HG03457 (cell line): ENCODE results near the gene CEP162.
"Not testable (repeated sequence)": the region's sequence is repeated elsewhere in the genome, so short reads cannot be mapped to it uniquely, and the experiment has no call there.

Experiments
- ATAC-seq: cut with Tn5 transposase; IDR thresholded peaks from one replicate; pipeline ENCODE4 v1.9.1; 2021; ENCODE audit warnings: moderate number of reproducible peaks; ENCODE audit not compliant: unreplicated experiment

Gene CEP162

GRCh38 chr6:84151669-84152068 lies 75.8 kb downstream of the CEP162 start:
- no peak for ATAC-seq

DNA sequence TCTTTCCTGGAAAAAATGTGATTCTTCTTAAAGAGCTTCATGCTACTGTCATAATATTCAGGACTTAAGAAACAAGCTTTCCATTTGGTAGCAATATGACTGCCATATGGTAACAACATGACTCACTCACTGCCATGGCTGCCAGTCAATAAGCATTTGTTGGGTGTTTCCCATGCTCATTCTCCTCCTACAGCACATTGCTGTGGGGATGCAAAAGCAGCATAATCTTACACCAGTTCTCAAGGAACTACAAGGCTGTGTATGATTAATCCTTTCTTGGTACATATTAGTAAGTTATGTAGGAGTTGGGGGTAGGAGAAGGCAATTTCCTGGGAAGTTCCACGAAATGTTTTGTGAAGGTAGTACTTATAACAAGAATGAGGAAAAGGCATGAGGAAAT lies 76.7 kb downstream of the CEP162 start:
- no peak for ATAC-seq

GRCh38 chr6:84141521-84141920 lies 85.9 kb downstream of the CEP162 start:
- ATAC-seq = no peak

DNA sequence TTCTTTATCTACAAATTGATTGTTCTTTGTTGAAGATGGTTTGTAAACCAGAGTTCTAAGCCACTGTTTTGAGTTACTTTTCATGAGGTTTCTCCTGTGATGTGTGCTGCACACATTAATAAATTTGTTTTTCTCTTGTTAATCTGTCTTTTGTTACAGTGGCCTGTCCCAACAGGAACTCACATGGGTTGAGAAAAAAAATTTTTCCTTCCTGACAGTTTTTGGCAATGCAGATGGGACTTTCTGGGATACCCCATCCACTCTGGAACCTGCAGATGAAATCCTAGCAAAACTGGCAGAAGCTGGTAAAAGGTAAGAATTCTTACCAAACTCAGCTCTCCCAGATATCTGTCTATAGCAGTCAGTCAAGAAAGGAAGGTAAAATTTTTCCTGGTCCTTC lies 88.1 kb downstream of the CEP162 start:
- ATAC-seq = no peak

- ATAC-seq = no peak
These were observed 89.4 kb downstream of the CEP162 start for GRCh38 chr6:84137989-84138575.

DNA sequence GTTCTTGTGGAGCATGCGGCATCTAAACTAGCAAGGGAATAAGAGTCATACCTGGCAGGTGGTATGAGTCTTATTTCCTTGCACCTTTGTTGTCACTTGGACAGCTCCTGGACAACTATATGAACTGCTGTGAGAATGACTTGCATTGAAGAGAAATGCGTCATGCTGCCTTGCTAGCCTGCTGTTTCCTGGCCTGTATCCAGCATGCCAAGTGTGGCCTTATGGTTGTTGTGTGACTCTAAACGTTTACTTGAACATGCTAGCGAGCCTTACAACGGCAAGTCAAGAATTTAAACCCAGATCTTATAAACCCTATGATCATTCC lies 90.4 kb downstream of the CEP162 start:
- ATAC-seq = no peak

GRCh38 chr6:84136364-84137050 lies 90.9 kb downstream of the CEP162 start:
- ATAC-seq = no peak

DNA sequence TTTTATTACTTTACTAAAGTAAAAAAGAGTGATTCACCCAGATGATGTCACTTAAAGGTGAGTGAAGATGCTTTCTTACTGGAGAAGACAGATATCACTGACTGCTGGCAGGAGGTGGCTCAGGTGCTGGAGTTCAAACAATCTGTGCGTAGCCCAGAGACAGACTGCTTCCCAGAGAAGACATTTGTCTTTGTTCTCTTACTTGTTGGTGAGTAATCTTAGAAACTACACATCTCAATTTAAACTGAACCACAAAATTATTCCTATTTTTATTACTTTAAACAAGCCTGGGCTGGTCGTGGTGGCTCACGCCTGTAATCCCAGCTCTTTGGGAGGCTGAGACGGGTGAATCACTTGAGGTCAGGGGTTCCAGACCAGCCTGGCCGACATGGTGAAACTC lies 92.2 kb downstream of the CEP162 start:
- no peak for ATAC-seq

GRCh38 chr6:84133385-84133784 lies 94.1 kb downstream of the CEP162 start:
- not testable (repeated sequence) for ATAC-seq

DNA sequence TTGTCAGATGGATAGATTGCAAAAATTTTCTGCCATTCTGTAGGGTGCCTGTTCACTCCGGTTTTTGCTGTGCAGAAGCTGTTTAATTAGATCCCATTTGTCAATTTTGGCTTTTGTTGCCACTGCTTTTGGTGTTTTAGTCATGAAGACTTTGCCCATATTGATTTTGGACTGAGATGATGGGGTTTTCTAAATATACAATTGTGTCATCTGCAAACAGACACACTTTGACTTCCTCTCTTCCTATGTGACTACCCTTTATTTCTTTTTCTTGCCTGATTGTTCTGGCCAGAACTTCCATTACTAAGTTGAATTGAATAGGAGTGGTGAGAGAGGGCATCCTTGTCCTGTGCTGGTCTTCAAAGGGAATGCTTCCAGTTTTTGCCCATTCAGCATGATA lies 97.9 kb downstream of the CEP162 start:
- not testable (repeated sequence) for ATAC-seq

DNA sequence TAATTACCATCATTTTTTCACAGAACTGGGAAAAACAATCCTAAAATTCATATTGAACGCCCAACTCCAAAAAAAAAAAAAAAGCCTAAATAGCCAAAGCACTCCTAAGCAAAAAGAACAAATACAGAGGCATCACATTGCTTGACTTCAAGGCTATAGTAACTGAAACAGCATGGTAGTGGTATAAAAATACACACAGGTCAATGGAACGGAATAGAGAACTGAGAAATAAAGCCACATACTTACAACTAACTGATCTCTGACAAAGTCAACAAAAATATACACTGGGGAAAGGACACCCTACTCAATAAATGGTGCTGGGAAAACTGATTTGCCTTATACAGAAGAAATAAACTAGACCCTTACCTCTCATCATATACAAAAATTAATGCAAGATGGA lies 104.3 kb downstream of the CEP162 start:
- ATAC-seq = no peak

DNA sequence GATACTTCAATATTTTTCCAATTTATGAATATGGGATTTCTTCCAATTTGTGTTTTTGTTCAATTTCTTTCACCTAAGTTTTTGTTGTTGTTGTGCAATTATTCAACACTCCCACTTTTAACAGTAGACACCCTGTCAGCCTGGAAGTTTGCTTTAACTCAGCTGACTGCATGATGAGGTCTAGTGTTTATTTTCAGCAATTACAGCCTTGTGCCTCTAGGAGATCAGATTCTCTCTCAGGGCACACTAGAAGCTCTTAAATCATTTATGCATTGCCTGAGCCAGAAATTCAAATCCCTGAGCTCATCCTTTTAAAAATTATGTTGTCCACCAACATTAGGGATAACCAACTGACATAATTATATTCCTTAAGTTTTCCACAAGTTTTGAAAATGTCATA lies 108.2 kb downstream of the CEP162 start:
- no peak for ATAC-seq

GRCh38 chr6:84118191-84118590 lies 109.3 kb downstream of the CEP162 start:
- ATAC-seq = no peak

GRCh38 chr6:84114933-84115594 lies 112.4 kb downstream of the CEP162 start:
- not testable (repeated sequence) for ATAC-seq

GRCh38 chr6:84111351-84111750 lies 116.1 kb downstream of the CEP162 start:
- ATAC-seq = not testable (repeated sequence)

DNA sequence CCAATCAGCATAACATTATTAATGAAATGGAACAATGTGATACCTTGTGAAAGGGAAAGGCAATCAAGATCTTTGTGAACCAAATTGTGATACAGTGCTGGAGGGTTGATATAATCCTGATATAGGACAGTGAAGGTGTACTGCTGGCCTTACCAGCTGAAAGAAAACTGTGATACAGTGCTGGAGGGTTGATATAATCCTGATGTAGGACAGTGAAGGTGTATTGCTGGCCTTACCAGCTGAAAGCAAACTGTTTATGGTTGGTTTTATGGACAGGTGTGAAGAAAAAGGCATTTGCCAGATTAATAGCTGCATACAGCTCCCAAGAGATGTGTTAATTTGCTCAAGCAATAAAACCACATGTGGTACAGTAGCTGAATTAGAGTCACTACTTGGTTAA lies 119.9 kb downstream of the CEP162 start:
- ATAC-seq = no peak

GRCh38 chr6:84105215-84105924 lies 122.1 kb downstream of the CEP162 start:
- ATAC-seq = not testable (repeated sequence)

- no peak for ATAC-seq
These were observed 124.4 kb downstream of the CEP162 start for GRCh38 chr6:84103029-84103428.

DNA sequence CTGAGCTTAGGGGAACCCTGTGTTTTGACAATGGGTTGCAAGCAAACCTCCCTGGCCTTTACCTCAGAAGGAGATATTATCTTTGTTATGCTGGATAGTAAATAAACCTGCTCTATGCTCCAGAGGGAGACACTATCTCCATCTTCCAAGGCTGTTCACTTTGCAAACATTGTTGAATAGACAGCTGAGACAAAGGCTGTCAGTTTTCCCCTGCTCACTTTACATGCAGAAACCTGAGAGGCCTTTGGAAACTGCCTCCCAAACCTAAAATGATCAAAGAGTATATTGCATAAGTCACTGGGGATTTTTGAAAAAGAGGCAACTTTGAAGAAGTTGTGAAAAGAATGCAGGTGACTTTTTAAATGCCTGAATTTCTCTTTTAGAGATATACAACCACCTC lies 132.3 kb downstream of the CEP162 start:
- no peak for ATAC-seq

DNA sequence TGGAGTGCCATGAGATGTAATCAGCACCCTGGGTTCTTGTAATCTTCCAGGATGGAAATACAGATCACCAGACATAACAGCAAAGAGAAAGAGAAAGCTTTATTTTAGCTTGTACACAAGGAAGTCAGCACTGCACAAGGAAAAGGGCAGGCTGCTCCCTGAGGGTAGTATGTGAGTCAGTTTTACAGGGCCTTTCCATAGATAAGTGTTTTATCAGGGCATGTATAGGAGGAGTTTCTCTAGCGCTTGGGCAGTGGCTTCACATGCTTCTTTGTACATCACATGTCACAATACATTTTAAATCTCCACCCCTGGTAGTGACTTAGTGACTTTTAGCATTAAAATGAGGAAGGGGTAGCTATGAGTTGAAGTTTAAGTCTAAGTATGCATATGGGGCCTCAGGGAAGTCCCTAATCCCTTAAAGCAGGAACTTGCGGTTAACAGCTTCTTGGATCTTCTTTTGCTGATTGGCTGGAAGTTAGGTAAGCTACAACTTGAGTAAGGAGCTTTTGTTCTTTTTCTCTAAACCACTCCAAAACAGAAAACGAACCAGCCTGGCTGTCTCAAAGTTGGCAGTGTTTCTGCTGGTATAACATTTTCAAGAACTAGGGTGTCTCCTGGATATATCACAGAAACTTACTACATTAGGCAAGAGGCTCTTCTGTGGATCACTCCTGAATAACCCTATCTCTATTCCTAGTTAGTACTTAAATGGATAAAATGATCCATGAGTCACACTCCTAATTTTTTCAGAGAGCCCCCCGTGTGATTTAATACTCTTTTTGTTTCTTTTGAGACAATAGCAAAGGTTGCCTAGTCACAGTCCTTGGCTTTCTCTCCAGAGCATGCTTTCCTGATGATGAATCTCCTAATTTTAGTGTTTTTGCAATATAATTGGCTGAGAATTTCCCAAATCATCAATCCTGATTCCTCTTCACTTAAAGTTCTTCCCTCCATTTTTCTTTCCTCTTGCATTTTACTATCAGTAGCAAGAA lies 133.7 kb downstream of the CEP162 start:
- no peak for ATAC-seq

DNA sequence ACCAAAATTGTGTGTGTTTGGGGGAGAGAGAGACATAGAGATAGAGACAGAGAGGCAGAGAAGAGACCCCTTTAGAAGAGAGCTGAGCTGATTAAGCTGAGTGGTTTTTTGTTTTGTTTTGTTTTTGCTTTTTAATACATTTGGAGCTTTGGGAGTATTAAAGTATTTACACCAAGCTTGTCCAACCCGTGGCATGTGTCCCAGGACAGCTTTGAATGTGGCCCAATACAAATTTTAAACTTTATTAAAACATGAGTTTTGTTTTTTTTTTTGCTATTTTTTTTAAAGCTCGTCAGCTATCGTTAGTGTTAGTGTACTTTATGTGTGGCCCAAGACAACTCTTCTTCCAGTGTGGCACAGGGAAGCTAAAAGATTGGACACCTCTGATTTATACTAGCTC lies 137.9 kb downstream of the CEP162 start:
- no peak for ATAC-seq
